GM18517 (cell line): Measurements from ENCODE around the gene FAM47E.

ENCODE experiments used
- ATAC-seq: cut with Tn5 transposase; IDR thresholded peaks from one replicate; pipeline ENCODE4 v1.9.1; 2021; ENCODE audit warnings: mild to moderate bottlenecking, moderate library complexity; ENCODE audit not compliant: unreplicated experiment

Gene FAM47E

DNA sequence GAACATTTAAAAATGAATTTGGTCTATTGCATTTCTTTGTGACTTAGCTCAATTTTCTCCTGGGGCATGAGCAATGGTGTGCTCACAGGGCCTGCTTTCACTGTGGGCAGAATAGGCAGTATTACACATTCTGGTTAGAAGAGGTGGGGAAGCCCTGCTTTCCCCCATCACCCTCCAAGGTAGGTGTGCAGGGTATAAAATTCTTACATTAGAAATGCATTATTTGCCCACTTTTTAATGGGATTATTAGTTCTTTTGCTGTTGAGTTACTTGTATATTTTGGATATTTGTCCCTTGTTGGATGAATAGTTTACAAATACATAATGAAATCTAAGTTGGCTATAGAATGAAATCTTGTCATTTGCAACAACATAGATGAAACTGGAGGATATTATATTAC, 46.7 kb downstream of the FAM47E start:
- ATAC-seq = no peak

DNA sequence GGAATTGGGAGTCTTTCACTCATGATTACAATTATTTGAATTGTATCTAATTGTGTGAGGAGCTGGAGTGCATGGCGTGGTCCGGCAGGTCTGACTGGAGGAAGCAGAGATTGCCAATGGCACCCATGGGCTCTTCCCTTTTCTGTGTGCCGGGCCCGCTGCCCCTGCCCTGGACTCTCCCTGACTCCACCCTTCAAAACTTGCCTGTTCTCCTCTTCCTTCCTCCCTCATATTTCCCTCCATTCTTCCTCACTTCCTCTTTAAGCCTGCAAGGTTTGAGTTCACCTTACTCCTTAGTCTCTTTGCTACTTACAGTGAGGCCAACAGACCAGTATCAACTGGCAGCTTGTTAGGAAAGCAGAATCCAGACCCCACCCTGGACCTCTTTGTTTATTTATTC, 48.5 kb downstream of the FAM47E start:
- ATAC-seq = no peak

DNA sequence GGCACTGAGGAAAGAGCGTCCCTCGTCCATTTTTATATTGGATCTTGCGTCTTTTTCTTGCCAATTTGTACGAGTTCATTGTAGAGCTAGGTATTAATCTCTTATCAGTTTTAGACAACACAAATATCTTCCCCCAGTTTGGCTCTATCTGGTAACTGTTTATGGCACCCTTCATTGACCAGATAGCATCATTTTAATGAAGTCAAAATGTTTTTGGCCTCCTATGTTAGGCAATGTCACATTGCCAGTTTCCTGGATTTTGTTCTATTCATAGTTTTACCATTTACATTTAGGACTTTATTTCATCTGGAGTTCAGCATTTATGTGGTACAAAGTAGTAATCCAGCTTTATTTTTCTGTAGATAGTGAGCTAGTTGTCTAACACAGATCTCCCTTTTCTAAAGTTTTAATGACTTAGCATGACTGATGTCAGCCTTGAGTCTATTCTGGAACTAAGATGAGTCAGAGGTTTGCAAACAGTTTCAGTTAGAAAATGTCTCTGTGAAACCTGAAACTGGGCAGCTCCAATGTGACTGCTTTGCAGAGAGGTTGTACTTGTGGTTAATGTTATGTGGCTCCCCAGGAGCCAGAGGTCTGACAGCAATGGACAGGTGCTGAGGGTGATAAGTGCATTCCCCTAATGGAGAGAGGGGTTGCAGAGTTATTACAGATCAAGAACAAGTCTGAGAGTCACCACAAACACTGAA, 49.7 kb downstream of the FAM47E start:
- peak; percentile 99 for ATAC-seq

DNA sequence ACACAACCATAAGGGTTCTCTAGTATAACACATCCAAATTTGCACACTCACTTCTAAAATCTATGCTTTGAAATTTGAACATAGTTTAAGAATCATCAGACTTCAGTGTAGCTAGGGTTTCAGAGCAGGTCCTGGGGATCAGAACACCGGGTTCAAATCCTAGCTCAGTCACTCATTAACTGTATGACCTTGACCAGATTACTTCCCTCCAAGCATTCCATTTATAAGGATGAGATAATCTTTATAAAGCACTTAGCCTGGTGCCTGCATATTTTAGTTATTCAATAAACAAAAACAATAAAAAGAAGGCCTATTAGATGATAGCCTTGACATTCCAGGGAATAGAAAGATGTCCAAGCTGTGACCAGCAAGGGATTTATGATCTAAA, 50.2 kb downstream of the FAM47E start:
- no peak for ATAC-seq

DNA sequence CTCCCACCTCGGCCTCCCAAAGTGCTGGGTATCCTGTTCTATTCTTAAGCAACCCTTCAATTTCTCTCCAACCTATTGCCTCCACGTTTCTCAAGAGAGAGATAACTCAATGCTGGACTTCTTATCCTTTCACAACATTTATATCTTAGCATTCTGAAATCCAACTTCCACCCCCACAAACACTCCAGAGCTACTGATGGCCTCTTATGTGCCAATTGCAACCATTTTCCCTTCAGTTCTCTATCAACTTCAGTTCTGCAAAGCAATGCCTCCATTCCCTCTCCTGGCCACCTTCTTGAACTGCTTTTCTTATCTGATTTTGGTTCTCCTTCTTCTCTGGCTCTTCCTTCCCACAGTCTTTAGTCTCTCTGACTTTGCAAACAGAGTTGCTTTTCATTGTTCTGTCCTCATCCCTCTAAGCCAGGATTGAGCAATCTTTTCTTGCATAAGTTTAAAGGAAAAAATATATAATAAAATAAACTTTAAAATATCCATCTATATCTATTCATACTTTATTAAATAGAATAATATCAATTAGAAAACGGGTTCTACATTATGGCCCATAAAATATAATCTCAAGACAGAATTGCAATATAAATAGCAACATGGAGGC, 51.4 kb downstream of the FAM47E start:
- no peak for ATAC-seq

DNA sequence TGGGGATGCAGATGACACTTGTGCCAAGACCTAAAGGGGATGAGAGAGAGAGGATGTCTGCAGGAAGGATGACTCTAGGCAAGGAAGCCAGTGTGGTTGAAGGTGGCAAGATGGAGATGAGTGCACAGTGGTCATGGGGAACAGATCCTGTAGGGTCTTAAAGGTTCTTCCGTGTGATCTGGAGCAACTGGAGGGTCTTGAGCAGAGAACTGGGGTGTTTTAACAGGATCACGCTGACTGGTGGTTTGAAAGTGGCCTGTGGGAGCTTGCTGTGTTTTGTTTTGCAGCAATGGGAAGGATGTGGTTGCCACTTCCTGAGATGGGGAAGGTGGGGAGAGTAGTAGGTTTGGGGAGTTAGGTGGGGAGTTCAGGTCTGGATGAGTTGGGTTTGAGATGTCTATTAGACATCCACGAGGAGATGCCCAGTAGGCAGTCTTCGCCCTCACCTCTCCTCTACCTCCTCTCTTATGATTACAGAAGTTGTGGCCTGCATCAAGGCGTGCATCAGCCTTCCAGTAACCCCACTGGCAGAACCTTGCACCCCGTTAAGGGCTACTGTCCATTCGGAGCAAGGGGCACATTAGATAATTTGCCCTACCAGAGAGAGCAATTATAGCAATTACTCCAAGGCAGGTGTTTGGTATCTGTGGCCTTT, 53.6 kb downstream of the FAM47E start:
- ATAC-seq = no peak

DNA sequence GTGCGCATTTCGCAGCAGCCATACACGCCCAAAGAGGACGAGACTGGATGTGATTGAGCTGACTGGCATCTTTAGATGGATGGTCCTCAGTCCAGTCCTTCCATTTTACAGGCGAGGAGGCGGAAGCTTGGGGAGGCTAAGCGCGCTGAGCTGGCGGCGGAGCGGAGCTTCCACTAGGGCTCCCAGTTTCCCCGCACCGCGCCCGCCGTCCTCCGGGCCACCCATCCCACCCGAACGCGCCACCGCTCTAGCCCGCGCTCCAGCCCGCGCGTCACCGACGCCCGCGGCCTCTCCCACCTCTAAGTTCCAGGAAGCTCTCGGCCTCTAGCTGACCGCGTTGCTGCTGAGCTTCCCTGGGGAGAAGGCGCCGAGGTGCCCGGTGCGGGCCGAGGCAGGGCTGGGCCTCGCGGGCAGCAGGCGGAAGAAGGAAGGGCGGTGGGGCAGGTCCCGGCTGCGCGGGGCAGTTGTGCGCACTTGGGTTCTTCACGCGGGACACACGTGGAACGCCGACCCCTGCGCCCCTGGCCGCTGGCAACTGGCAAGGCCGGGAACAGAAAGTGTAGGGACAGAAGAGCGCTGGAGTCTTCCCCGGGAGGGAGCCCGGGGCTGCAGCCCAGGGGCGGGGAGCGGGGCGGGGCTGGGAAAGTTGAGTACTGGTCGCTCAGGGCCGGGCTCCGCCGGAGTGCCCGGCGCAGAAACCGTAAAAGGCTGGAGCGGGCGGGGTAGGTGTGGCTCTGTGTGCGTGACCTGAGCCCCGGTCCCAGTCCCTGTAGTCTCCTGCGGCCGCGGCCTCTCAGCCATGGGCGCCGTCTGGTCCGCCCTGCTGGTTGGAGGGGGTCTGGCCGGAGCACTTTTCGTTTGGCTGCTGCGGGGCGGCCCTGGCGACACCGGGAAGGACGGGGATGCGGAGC, 54.7 kb downstream of the FAM47E start, which contains the start of gene STBD1:
Gene STBD1 (plus strand): TSS at position 763 of the 911 bp plus-strand sequence. CDS start 37 bp downstream, at position 800.
- ATAC-seq = no peak

DNA sequence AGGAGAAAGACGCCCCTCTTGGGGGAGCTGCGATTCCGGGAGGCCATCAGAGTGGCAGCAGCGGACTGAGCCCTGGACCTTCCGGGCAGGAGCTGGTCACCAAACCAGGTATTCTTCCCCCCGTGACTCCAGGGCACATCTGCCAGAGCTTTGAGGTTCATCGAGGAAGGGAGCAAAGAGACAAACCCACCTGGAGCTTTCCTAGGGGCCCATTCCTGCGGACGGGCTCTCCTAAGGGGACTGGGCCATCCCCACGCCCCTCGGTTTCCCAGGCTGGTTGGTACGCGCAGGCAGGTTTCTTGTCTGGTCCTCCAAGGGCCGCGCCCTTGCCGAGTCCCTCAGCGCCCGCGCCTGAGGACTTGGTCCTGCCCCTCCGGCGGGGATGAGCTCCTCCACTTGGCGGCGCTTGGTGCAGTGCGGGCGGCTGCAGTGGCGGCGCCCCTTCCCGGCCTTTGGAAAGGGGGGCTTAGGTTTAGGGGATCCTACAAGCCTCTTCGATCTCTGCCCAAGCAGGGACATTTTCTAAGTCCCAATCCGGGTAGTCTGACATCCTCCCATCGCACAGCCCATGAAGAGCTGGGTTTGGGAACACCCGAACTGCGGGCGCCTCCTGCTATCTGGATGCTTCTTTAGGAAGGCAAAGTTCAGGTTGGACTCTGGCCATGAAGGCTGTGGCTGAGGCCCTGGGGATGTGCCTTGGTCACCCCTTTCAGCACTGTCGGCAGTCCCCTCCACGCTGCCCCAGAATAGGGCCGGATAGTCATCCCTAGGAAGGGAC, 55.5 kb downstream of the FAM47E start:
- ATAC-seq = no peak

DNA sequence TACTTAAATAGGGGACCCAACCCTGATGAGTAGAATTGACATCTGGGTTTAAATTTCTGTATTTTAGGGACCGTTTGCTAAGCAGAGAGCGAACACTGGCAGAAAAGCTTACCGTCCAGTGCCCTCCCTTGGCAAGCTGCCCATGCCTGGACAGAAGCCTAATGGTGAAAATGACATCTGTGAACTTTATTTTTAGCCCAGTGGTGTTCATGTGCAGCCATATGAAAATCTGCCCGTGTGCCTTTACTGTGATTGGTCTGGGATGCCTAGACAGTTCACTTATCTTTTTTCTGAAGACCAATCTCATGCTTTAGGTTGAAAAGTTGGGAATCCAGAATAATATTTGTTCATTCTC, 56.1 kb downstream of the FAM47E start:
- no peak for ATAC-seq

DNA sequence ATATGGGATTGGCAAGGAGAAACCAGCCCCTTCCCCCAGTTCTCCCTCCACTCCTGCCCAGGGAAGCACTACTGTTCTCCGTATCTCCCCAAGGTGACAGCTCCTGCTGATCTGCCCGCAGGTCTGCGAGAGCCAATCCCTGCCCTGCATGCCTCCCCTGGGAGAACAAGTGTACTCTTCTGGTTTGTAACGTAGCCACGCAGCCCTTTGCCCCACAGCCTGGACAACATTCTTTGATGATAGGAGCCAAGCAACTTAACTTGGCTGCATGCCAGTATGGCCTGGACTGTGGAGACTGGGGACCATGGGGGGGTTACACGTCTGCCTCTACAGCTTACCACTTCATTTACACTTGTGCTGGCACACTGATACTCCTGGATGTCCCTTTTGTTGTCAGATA, 57.0 kb downstream of the FAM47E start:
- ATAC-seq = no peak

DNA sequence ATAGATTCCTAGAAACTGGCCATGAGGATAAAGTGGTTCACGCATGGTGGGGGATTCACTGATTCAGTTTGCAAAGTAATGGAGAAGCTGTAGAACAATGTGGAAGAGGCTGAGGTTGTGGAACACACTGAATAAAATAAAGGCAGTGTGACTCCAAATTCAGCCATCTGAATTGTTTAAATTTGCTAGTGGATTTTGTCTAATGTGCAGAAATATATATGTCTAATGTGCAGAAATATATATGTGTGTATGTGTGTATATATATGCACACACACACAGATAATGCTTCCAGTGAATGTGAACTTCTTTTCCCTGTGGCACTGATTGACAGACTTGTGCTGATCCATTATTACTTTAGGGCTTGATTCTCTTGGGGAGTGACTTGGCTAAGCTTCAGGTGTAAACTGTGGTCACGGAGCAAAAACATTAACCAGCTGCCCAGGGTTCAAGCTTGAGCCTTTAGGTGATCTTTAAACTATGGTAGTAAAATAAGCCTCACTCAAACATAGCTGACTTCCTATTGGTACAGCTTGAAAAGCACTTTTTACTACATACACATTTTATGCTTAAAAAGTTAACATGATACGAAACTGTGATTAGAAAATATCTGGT, 58.5 kb downstream of the FAM47E start:
- ATAC-seq = no peak

DNA sequence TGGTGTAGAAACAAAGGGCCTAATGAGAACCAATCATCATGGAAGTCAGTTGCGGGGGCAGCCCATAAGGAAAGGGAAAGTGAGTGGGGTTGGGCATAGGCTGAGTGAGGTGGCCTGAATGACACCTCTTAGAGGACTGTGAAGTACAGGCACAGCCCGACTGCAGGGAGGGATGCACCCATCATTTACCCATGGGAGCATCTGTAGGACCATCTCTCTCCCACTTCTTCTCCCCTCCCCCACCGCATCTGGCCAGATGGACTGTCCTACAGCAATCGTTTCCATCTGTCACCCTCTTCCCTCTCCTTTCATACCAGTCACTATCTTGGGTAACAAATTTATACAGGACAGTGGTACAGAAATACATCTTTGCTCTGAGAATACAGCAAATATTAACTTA, 59.2 kb downstream of the FAM47E start:
- ATAC-seq = no peak

DNA sequence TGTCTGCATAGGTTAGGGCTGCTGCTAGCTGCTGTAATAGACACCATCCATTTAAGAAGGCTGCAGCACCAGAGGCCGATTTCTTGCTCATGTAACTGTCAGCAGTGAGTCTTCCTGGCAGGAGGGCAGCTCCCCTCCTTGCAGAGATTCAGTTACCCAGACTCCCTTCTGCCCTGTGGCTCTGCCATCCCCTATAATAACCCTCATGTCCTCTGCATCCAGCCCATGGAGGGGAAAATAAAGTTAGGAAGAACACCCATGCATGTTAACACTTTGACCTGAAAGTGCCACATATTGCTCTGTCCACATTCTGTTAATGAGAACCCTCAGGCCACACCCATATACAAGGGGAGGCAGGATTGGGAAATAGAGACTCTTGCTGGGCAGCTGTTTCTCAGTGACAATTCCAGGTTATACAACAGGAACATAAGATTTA, 60.4 kb downstream of the FAM47E start:
- ATAC-seq = no peak

DNA sequence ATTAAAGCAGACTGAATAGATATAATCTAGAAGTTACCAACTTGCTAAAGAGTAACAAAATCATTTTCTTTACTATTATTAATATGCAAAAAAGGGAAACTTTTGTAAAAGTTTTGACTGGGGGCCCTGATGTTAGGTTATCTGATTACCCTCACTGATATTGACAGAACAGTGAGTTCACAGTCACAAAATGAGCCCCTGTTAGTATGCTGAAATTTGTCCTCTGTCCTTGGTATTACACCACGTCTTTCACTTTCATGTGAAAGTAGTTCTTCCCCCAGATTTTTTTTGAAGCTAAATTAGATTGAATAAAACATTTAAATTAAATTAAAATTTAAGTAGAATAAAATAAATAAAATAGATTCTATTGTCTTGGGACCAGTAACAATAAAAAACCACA, 60.9 kb downstream of the FAM47E start:
- ATAC-seq = no peak

DNA sequence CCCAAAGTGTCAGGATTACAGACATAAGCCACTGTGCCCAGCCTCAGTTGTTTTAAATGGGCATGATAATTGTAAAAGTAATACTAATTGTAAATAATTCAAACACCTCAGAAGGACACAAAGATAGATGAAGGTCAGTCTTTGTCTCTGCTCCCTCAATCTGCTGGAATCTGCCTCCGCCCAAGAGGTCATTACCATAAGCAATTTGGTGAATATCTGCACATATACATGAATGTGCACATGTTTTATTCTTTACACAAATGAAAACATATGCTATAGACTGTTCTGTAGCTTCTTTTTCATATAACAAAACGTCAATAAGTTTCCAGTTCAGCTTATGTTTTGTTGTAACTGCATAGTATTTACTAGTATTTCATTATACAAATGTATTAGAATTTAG, 62.0 kb downstream of the FAM47E start:
- no peak for ATAC-seq

DNA sequence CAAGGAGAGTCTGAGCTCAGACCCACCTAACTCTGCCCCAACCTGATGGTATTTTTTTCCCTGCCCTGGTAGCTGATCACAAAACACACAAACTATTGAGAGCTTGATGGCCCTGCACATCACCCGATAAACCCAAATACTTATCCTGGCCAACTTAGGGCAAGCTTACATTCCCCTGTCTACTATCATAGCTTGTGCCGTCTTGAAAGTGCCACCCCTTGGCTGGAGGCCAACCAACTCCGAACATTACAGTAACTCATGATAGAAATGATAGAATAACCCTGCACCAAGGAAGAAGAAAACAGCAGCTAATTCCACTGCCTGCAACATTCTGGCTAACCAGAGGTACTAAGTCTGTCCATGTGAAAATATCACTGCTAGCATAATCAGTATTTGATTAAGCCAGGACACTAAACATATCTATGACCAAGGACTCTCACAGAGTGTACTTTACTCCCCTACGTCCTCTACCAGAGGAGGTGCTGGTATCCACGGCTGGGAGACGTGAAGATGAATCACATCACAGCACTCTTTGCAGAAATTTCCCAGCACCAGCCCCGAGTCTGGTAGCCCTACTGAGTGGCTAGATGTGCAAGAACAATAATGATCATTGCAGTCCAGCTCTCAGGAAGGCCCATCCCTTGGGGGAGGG, 63.9 kb downstream of the FAM47E start:
- ATAC-seq = no peak

DNA sequence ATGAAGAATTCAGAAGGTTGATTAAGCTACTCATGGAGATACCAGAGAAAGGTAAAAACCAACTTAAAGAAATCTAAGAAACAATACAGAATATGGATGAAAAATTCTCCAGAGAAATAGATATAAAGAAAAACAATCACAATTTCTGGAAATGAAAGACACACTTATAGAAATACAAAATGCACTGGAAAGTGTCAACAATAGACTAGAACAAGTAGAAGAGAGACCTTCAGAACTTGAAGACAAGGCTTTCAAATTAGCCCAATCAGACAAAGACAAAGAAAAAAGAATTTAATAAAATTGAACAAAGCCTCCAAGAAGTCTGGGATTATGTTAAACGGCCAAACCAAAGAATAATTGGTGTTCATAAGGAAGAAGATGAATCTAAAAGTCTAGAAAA, 64.6 kb downstream of the FAM47E start:
- ATAC-seq = no peak

DNA sequence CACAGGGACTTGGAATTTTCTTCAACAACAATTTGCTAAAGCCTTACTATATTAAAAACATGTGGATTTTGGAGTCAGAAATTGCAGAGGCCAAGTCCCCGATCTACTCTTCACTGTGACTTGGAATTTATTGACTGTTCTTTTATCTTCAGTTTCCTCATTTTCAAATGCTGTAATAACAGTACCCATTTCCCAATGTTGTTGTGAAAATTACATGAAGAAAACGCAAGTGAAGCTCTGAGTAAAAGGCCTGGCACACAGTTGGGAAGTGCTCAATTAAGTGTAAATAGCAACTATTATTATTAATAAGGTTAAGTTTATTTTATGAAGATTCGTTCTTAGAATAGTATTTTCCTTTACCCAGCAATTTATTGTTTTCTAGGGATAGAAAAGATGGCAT, 70.7 kb downstream of the FAM47E start:
- no peak for ATAC-seq

DNA sequence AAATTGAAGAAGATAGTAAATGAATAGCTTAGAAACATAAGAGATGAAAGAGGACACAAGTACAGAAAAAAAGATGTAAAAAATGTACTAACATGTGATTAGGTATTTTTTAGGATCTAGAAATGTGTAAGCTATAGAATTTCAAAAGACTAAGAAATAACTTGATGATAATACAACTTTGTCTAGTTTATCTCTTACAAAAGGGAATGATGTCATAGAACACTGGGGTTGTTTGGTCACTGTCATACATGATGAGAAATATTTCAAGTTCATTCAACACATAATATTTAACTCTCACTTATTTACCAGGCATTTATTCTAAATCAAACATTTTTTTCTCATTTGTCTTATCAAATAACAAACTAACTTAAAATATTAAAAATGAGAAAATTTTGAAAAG, 73.6 kb downstream of the FAM47E start:
- ATAC-seq = no peak

DNA sequence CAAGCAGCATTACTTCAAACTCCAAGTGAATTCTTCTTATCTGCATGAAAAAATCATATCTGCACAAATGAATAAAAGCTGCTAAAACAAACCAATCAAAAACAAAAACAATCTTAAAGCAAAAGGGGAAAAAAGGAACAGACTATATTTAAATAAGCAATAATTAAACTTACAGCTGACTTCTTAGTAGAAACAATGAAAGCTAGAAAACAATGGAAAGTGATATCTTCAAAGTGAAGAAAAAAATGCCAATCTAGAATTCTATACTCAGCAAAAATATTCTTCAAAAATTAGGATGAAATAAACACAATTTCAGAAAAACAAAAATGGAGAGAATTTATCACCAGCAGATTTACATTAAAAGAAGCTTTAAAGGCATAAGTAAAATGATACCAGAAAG, 75.0 kb downstream of the FAM47E start:
- no peak for ATAC-seq
